Panc1 (cell line): ENCODE data around the gene TREM2.

ENCODE experiments used
- POLR2AphosphoS5 ChIP-seq: IDR thresholded peaks from 2 replicates; pipeline ENCODE4 v1.6.1; 2012; ENCODE audit warnings: mild to moderate bottlenecking, low read depth, low read length, moderate library complexity
- TF ChIP-seq, protein P1 (sequence below), 2 experiments: IDR thresholded peaks; 2 replicates each; pipeline ENCODE4 v1.6.1; 2011 to 2012; ENCODE audit warnings: low read depth in 2 of 2, control low read depth in 1 of 2, low read length in 1 of 2, mild to moderate bottlenecking in 1 of 2, moderate library complexity in 1 of 2; ENCODE audit not compliant: insufficient read depth in 1 of 2

DNA sequence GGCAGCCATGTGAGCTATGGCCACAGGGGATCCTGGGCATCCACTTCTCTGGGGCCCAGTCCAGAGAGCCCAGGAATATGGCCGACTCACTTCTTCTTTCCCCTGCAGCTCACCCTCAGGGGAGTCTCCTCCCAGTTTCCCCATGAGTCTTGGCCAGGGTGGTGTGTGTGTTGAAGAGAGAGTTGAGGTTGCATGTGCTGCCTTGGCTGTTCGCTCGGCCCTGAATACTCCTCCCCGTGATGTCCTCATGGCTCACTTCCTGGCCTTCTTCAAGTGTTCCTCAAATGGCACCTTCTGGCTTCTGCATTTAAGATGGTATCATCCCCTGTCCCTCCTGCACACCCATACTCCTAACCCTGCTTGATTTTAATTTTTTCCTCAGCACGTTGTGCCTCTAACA is 5.6 kb downstream of the TREM2 start:
- TF ChIP-seq, protein P1, sequence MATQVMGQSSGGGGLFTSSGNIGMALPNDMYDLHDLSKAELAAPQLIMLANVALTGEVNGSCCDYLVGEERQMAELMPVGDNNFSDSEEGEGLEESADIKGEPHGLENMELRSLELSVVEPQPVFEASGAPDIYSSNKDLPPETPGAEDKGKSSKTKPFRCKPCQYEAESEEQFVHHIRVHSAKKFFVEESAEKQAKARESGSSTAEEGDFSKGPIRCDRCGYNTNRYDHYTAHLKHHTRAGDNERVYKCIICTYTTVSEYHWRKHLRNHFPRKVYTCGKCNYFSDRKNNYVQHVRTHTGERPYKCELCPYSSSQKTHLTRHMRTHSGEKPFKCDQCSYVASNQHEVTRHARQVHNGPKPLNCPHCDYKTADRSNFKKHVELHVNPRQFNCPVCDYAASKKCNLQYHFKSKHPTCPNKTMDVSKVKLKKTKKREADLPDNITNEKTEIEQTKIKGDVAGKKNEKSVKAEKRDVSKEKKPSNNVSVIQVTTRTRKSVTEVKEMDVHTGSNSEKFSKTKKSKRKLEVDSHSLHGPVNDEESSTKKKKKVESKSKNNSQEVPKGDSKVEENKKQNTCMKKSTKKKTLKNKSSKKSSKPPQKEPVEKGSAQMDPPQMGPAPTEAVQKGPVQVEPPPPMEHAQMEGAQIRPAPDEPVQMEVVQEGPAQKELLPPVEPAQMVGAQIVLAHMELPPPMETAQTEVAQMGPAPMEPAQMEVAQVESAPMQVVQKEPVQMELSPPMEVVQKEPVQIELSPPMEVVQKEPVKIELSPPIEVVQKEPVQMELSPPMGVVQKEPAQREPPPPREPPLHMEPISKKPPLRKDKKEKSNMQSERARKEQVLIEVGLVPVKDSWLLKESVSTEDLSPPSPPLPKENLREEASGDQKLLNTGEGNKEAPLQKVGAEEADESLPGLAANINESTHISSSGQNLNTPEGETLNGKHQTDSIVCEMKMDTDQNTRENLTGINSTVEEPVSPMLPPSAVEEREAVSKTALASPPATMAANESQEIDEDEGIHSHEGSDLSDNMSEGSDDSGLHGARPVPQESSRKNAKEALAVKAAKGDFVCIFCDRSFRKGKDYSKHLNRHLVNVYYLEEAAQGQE (IDR thresholded peaks at IDR 0.05; ENCODE audit: insufficient read depth in 1 of 2, low read depth in 2 of 2, low read length in 1 of 2): no peak
- no peak for TF ChIP-seq POLR2AphosphoS5
